Uterus (tissue), 2 donors: ENCODE results near the gene ETV3L.

Experiments
- CTCF ChIP-seq, 4 experiments: fragments of 200-600 bp in 2 of 4; fragments of 450-650 bp in 2 of 4; sonication (generic) in 2 of 4; IDR thresholded peaks; one replicate each; pipeline ENCODE4 v1.5.1; 2016 to 2019; ENCODE audit warnings: antibody characterized with exemption in 4 of 4, mild to moderate bottlenecking in 2 of 4, moderate library complexity in 1 of 4
- POLR2A ChIP-seq, 2 donors: fragments of 450-650 bp; IDR thresholded peaks; one replicate each; pipeline ENCODE4 v1.6.1; 2016; ENCODE audit warnings: antibody characterized with exemption in 2 of 2, mild to moderate bottlenecking in 1 of 2, moderate library complexity in 1 of 2

GRCh38 chr1:157095091-157095490 lies 4.5 kb downstream of the ETV3L start:
- no peak for TF ChIP-seq POLR2A (IDR thresholded peaks at IDR 0.05)
- no peak for TF ChIP-seq CTCF (IDR thresholded peaks at IDR 0.05)
